ENCODE data around the gene CCL14. TPM values are rescaled to one million over a fixed set of nuclear protein-coding genes. Genes with fewer than 3 reads are reported as not detected.

The CCL14 gene
- total and polyA plus RNA-seq, 9 of the 15 experiments (the other 6 are each of a cell fraction or from before 2014, with no cell fraction given) = not detected

DNA sequence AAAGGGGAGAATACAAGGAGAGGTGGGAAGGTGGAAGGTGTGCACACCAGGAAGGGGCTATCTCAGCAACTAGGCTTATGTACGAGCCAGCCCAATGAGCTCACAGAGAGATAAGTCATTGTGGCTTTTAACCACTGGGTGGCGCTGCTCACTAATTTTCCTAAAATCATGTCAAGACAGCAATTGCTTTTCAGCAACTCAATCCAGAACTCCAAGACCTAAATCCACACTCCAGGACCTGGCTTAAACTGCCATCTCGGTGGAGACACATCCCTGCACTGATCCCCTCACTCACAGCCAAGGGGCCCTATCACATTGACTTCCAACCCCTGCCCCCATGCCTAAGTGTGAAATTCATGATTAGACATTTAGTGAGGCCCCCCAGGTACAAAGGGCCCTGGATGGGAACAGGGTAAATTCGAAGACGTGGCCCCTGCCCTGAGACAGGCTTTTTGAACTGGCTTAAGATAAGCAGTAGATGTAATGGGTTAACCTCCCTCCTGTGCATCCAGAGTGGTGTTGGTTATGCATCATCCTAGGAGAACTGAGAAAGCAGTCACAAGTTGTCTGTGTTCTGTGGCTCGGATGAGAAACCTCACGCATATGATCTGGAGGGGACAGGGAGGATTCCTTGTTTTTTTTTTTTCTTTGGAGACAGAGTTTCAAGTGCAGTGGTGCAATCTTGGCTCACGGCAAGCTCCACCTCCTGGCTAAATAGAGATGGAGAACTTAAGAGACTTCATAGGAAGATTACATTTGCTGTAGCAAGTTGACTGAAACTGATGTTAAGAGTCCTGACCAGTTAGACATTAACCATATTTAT lies 16.8 kb downstream of the CCL14 start (continued):
- TF ChIP-seq, protein P1, sequence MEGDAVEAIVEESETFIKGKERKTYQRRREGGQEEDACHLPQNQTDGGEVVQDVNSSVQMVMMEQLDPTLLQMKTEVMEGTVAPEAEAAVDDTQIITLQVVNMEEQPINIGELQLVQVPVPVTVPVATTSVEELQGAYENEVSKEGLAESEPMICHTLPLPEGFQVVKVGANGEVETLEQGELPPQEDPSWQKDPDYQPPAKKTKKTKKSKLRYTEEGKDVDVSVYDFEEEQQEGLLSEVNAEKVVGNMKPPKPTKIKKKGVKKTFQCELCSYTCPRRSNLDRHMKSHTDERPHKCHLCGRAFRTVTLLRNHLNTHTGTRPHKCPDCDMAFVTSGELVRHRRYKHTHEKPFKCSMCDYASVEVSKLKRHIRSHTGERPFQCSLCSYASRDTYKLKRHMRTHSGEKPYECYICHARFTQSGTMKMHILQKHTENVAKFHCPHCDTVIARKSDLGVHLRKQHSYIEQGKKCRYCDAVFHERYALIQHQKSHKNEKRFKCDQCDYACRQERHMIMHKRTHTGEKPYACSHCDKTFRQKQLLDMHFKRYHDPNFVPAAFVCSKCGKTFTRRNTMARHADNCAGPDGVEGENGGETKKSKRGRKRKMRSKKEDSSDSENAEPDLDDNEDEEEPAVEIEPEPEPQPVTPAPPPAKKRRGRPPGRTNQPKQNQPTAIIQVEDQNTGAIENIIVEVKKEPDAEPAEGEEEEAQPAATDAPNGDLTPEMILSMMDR (IDR thresholded peaks at IDR 0.05 in 2 of 3, conservative IDR thresholded peaks at IDR 0.05 in 1 of 3; ENCODE audit: insufficient read depth in 2 of 3, low read depth in 1 of 3, low read length in 3 of 3) = peak; percentile 81 to 95 (median 86)
- TF ChIP-seq, protein P2, sequence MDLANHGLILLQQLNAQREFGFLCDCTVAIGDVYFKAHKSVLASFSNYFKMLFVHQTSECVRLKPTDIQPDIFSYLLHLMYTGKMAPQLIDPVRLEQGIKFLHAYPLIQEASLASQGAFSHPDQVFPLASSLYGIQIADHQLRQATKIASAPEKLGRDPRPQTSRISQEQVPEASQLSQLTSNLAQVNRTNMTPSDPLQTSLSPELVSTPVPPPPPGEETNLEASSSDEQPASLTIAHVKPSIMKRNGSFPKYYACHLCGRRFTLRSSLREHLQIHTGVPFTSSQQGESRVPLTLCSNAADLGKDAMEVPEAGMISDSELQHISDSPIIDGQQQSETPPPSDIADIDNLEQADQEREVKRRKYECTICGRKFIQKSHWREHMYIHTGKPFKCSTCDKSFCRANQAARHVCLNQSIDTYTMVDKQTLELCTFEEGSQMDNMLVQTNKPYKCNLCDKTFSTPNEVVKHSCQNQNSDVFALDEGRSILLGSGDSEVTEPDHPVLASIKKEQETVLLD (IDR thresholded peaks at IDR 0.05) = no peak
- TF ChIP-seq C11orf30 (IDR thresholded peaks at IDR 0.05; ENCODE audit: low read depth) (peak; percentile 29; the same call in 1 of the 2 replicates), JUND (IDR thresholded peaks at IDR 0.05; ENCODE audit: borderline replicate concordance, low read depth, low read length) (no peak; the same call in 1 of the 2 replicates), JUND (tag; IDR thresholded peaks at IDR 0.05; ENCODE audit: borderline replicate concordance, low read depth, low read length) (peak; percentile 28; the same call in 1 of the 3 replicates), SMC3 (conservative IDR thresholded peaks at IDR 0.05; ENCODE audit: insufficient read depth, low read depth, low read length) (peak; percentile 82), DEAF1 (CRISPR knock-in tag; IDR thresholded peaks at IDR 0.05) (peak; percentile 43; the same call in 1 of the 2 replicates)

Data from K562 (cell line).